HUES6 (cell line): ENCODE results near the gene KRTCAP2.

ENCODE experiments used
- H3K27ac ChIP-seq: 2 replicates; pipeline ENCODE4 v1.7.0; 2013; ENCODE audit warnings: low read depth, mild to moderate bottlenecking, low read length, inconsistent platforms
- H3K27me3 ChIP-seq: 2 replicates; pipeline ENCODE4 v1.6.1; 2013; ENCODE audit warnings: low read length; ENCODE audit not compliant: control insufficient read depth, insufficient read depth
- H3K36me3 ChIP-seq: 2 replicates; pipeline ENCODE4 v1.6.1; 2013; ENCODE audit warnings: low read length; ENCODE audit not compliant: control insufficient read depth, insufficient read depth
- H3K4me1 ChIP-seq: 2 replicates; pipeline ENCODE4 v1.6.1; 2013; ENCODE audit warnings: low read length; ENCODE audit not compliant: control insufficient read depth, insufficient read depth
- H3K4me3 ChIP-seq: 2 replicates; pipeline ENCODE4 v1.5.1; 2013; ENCODE audit warnings: low read depth, low read length
- H3K9ac ChIP-seq: one replicate; pipeline ENCODE4 v1.6.1; 2013; ENCODE audit warnings: mild to moderate bottlenecking, low read length
- H3K9me3 ChIP-seq: 2 replicates; pipeline ENCODE4 v1.6.1; 2013; ENCODE audit warnings: low read depth, low read length; ENCODE audit not compliant: control insufficient read depth, insufficient read depth

The KRTCAP2 gene

DNA sequence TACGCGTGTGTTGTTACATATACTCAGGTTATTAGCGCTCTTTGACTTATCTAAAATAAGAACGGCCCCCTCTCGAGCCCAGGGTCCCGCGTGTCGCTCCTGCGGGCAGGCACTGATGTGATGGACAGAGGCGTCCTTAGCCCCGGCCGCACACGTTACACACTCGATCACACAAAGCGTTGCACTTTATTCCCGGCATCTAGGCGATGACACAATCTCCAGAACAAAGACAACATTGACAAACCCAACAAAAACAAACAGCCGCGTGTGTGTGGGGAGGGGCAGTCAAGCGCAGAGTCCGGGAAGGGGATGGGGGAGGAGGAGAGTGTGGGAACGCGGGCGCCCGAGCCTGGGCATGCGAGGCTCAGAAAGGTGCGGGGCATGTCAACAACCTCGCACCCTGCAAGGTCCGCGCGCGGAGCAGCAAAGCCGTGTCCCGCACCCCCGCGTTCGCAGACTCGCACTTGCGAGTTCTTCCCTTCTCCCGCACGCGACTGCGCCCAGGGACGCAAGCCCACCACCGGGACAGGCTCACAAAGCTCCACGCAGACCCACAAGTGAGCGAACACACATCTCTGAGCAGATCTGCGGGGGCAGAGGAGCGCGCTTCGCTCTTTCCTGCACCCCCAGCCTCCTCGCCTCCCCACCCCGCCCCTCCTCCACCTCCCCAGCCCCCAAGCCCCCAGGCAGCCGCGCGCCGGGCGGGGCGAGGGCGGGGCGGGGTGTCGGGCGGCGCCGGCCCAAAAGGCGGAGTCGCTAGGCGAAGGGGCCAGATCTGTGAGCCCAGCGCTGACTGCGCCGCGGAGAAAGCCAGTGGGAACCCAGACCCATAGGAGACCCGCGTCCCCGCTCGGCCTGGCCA, 45.8 kb downstream of the KRTCAP2 start, which contains the start of gene EFNA1:
TSS of gene EFNA1 (plus strand) at position 772 of the 862 bp plus-strand sequence. CDS start 102 bp downstream, outside the sequence.
- Histone ChIP-seq H3K27ac (no peak within 1 kb of the TSS), H3K4me3 (peak within 1 kb of the TSS; percentile 84), H3K9me3 (no peaks in the 10 kb centered on the region), H3K9ac (peak within 1 kb of the TSS; percentile 40), H3K36me3 (peaks cover 9% of the 10 kb centered on the region; the same call in 1 of the 2 replicates), H3K27me3 (peaks cover 65% of the 10 kb centered on the region), H3K4me1 (peaks cover 54% of the 10 kb centered on the region)

GRCh38 chr1:155126556-155127104, 46.5 kb downstream of the KRTCAP2 start:
- Histone ChIP-seq H3K36me3 (peaks cover 6% of the 10 kb centered on the region; the same call in 1 of the 2 replicates), H3K4me3 (peak overlapping the region; percentile 84), H3K27me3 (peaks cover 65% of the 10 kb centered on the region), H3K27ac (no peak overlapping the region), H3K9me3 (no peaks in the 10 kb centered on the region), H3K4me1 (peaks cover 54% of the 10 kb centered on the region), H3K9ac (peak overlapping the region; percentile 9)

GRCh38 chr1:155125946-155126555, 47.1 kb downstream of the KRTCAP2 start:
- peaks cover 69% of the 10 kb centered on the region for H3K27me3 ChIP-seq
- no peaks in the 10 kb centered on the region for H3K9me3 ChIP-seq
- H3K9ac ChIP-seq = peak overlapping the region; percentile 11
- H3K4me3 ChIP-seq = peak overlapping the region; percentile 84
- H3K36me3 ChIP-seq = peaks cover under 1% of the 10 kb centered on the region; the same call in 1 of the 2 replicates
- H3K4me1 ChIP-seq = peaks cover 54% of the 10 kb centered on the region
- H3K27ac ChIP-seq = no peak overlapping the region

DNA sequence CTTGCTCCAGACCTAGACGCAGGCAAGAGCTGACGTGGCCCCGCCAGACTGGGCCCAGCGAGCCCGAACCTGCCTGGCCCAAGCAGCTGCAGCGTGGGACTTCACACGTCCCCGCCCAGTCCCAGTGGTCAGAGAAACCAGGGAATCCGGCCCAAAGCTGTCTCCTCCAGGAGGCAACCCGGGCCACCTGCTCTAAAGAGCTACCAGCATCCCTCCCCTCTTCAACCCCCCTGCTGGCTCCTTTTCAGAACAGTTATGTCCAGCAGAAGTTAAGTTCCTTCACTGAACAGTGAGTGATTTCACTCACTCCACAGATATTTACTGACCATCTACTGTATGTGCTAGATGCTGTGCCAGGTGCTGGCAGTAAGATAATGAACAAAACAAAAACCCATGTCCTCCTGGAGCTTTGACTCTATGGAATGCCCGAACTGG, 47.6 kb downstream of the KRTCAP2 start:
- H3K36me3 ChIP-seq = no peaks in the 10 kb centered on the region
- peak overlapping the region; percentile 84 for H3K4me3 ChIP-seq
- H3K9me3 ChIP-seq = no peaks in the 10 kb centered on the region
- H3K4me1 ChIP-seq = peaks cover 52% of the 10 kb centered on the region
- H3K27me3 ChIP-seq = peaks cover 65% of the 10 kb centered on the region
- no peak overlapping the region for H3K27ac ChIP-seq
- H3K9ac ChIP-seq = peak overlapping the region; percentile 11

- H3K27ac ChIP-seq = no peak overlapping the region
- H3K4me1 ChIP-seq = peaks cover 46% of the 10 kb centered on the region
- no peaks in the 10 kb centered on the region for H3K36me3 ChIP-seq
- no peak overlapping the region for H3K9ac ChIP-seq
- no peaks in the 10 kb centered on the region for H3K9me3 ChIP-seq
- H3K4me3 ChIP-seq = 0 out of 2 replicates have a peak overlapping the region, but pooled peaks have one; percentile 84
- peaks cover 72% of the 10 kb centered on the region for H3K27me3 ChIP-seq
Measured at GRCh38 chr1:155124503-155125463, 48.3 kb downstream of the KRTCAP2 start.

DNA sequence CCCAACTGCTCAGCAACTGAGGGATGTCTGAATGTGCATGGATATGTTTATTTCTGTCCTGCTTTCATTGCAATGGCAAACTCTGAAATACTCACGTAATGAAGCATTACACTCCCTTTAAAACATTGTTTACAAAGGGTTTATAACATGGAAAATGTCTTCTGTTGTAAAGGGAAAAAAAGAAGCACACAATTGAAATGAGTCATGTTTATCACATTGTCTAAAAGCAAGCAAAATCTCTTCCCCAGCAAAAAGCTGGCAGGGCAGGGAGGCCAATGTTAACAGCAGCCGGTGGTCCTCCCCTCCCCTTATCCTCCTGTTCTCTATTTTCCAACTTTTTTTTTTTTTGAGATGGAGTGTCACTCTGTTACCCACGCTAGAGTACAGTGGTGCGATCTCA, 49.3 kb downstream of the KRTCAP2 start:
- Histone ChIP-seq H3K36me3 (no peaks in the 10 kb centered on the region), H3K27ac (no peak overlapping the region), H3K4me3 (no peak overlapping the region), H3K9me3 (no peaks in the 10 kb centered on the region), H3K9ac (no peak overlapping the region), H3K4me1 (peaks cover 36% of the 10 kb centered on the region), H3K27me3 (peaks cover 65% of the 10 kb centered on the region)

GRCh38 chr1:155122308-155122707, 50.8 kb downstream of the KRTCAP2 start:
- H3K9me3 ChIP-seq = no peaks in the 10 kb centered on the region
- no peak overlapping the region for H3K27ac ChIP-seq
- H3K4me3 ChIP-seq = no peak overlapping the region
- peaks cover 51% of the 10 kb centered on the region for H3K27me3 ChIP-seq
- H3K4me1 ChIP-seq = peaks cover 27% of the 10 kb centered on the region
- no peak overlapping the region for H3K9ac ChIP-seq
- H3K36me3 ChIP-seq = no peaks in the 10 kb centered on the region

GRCh38 chr1:155121249-155121648, 51.9 kb downstream of the KRTCAP2 start:
- Histone ChIP-seq H3K27ac (no peak overlapping the region), H3K4me3 (no peak overlapping the region), H3K36me3 (no peaks in the 10 kb centered on the region), H3K9me3 (no peaks in the 10 kb centered on the region), H3K4me1 (peaks cover 19% of the 10 kb centered on the region), H3K9ac (no peak overlapping the region), H3K27me3 (peaks cover 41% of the 10 kb centered on the region)

- Histone ChIP-seq H3K36me3 (no peaks in the 10 kb centered on the region), H3K9me3 (no peaks in the 10 kb centered on the region), H3K4me3 (no peak overlapping the region), H3K4me1 (peaks cover 11% of the 10 kb centered on the region), H3K27me3 (peaks cover 31% of the 10 kb centered on the region), H3K9ac (no peak overlapping the region), H3K27ac (no peak overlapping the region)
Measured at GRCh38 chr1:155120253-155120652, 52.9 kb downstream of the KRTCAP2 start.
